Ishikawa (cell line): Measurements from ENCODE around the gene RNF150.

Source experiments
- CEBPB ChIP-seq: IDR thresholded peaks from 2 replicates; pipeline ENCODE4 v1.6.1; 2012
- CREB1 ChIP-seq: IDR thresholded peaks from 2 replicates; pipeline ENCODE4 v1.6.1; 2012; ENCODE audit warnings: low read depth
- EGR1 ChIP-seq: IDR thresholded peaks from 2 replicates; pipeline ENCODE4 v1.6.1; 2012
- EP300 ChIP-seq: IDR thresholded peaks from 2 replicates; pipeline ENCODE4 v1.6.1; 2012; ENCODE audit warnings: borderline replicate concordance
- FOXM1 ChIP-seq: IDR thresholded peaks from 2 replicates; pipeline ENCODE4 v1.6.1; 2012; ENCODE audit warnings: low read depth, borderline replicate concordance
- NFIC ChIP-seq: IDR thresholded peaks from 2 replicates; pipeline ENCODE4 v1.6.1; 2012
- RAD21 ChIP-seq: IDR thresholded peaks from 2 replicates; pipeline ENCODE4 v1.6.1; 2012; ENCODE audit warnings: low read depth
- TAF1 ChIP-seq: IDR thresholded peaks from 2 replicates; pipeline ENCODE4 v1.6.1; 2012; ENCODE audit warnings: low read depth, mild to moderate bottlenecking
- TCF12 ChIP-seq: IDR thresholded peaks from 2 replicates; pipeline ENCODE4 v1.6.1; 2012; ENCODE audit warnings: low read depth
- TEAD4 ChIP-seq: IDR thresholded peaks from 2 replicates; pipeline ENCODE4 v1.6.1; 2012
- YY1 ChIP-seq: IDR thresholded peaks from 2 replicates; pipeline ENCODE4 v1.6.1; 2012; ENCODE audit warnings: low read depth
- ZBTB7A ChIP-seq: IDR thresholded peaks from 2 replicates; pipeline ENCODE4 v1.6.1; 2012; ENCODE audit warnings: low read depth
- TF ChIP-seq, protein P1 (sequence below): IDR thresholded peaks from 2 replicates; pipeline ENCODE4 v1.6.1; 2012
- TF ChIP-seq, protein P2 (sequence below): IDR thresholded peaks from 2 replicates; pipeline ENCODE4 v1.6.1; 2012
- TF ChIP-seq, protein P3 (sequence below): IDR thresholded peaks from 2 replicates; pipeline ENCODE4 v1.6.1; 2012; ENCODE audit warnings: low read depth, mild to moderate bottlenecking

The RNF150 gene

DNA sequence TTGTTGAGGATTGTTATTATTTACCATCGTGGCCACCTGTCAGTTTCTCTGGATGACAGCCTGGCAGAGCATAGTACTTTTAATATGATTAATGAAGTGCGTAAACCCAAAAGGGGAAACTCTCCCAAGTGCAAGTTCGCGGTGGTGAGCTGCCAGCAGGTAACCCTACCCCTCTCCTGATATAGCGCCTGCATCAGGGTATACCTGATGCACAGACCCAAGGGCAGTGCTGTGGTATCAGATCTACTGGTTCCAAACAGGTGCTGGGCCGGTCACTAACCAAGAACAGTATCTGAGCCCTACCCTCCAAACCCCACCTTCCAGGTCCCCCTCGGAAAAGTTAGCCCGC lies 1.6 kb downstream of the RNF150 start:
- TF ChIP-seq TCF12 (no peak), TAF1 (no peak), FOXM1 (no peak), CREB1 (no peak), YY1 (no peak), ZBTB7A (no peak), EP300 (no peak), RAD21 (no peak), EGR1 (no peak), CEBPB (no peak)
- TF ChIP-seq, protein P1, sequence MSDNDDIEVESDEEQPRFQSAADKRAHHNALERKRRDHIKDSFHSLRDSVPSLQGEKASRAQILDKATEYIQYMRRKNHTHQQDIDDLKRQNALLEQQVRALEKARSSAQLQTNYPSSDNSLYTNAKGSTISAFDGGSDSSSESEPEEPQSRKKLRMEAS: no peak
- TF ChIP-seq, protein P2, sequence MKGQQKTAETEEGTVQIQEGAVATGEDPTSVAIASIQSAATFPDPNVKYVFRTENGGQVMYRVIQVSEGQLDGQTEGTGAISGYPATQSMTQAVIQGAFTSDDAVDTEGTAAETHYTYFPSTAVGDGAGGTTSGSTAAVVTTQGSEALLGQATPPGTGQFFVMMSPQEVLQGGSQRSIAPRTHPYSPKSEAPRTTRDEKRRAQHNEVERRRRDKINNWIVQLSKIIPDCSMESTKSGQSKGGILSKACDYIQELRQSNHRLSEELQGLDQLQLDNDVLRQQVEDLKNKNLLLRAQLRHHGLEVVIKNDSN: no peak
- TF ChIP-seq, protein P3, sequence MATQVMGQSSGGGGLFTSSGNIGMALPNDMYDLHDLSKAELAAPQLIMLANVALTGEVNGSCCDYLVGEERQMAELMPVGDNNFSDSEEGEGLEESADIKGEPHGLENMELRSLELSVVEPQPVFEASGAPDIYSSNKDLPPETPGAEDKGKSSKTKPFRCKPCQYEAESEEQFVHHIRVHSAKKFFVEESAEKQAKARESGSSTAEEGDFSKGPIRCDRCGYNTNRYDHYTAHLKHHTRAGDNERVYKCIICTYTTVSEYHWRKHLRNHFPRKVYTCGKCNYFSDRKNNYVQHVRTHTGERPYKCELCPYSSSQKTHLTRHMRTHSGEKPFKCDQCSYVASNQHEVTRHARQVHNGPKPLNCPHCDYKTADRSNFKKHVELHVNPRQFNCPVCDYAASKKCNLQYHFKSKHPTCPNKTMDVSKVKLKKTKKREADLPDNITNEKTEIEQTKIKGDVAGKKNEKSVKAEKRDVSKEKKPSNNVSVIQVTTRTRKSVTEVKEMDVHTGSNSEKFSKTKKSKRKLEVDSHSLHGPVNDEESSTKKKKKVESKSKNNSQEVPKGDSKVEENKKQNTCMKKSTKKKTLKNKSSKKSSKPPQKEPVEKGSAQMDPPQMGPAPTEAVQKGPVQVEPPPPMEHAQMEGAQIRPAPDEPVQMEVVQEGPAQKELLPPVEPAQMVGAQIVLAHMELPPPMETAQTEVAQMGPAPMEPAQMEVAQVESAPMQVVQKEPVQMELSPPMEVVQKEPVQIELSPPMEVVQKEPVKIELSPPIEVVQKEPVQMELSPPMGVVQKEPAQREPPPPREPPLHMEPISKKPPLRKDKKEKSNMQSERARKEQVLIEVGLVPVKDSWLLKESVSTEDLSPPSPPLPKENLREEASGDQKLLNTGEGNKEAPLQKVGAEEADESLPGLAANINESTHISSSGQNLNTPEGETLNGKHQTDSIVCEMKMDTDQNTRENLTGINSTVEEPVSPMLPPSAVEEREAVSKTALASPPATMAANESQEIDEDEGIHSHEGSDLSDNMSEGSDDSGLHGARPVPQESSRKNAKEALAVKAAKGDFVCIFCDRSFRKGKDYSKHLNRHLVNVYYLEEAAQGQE: no peak

DNA sequence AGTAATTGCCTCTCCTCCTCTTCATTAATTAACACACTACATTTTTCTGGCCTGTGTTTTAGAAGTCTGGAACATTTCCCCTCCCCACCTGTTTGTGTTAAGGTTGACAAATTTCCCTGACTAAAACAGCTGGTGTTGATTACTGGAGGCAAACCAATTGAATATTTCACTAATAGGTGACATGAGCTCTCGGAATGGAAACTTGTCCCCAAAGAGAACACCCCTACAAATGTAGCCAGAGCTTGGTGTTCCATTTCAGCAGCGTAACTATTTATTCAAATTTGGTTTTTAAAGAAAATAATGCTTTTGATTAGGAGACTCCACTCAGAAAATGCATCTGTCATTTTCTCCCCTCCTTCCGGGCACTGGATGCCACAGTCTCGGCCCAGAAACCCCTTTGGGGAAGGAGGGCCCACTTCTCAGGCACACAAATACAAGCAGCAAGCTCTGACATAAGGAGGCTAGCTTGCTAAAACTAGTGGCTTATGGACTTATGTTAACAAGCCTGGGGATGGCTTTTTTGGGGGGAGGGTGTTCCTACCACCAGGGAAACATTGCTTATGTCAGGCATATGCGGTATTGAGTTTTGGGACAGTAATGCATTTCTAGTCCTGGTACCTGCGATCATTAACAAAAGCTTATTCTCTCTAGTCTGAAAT lies 2.2 kb downstream of the RNF150 start:
- TF ChIP-seq, protein P1: no peak
- TF ChIP-seq EP300 (no peak), RAD21 (no peak), TCF12 (no peak), EGR1 (no peak), CEBPB (no peak), CREB1 (no peak), FOXM1 (no peak), YY1 (no peak), TEAD4 (no peak), NFIC (no peak), ZBTB7A (no peak), TAF1 (no peak)
- TF ChIP-seq, protein P2: no peak
- TF ChIP-seq, protein P3: no peak

DNA sequence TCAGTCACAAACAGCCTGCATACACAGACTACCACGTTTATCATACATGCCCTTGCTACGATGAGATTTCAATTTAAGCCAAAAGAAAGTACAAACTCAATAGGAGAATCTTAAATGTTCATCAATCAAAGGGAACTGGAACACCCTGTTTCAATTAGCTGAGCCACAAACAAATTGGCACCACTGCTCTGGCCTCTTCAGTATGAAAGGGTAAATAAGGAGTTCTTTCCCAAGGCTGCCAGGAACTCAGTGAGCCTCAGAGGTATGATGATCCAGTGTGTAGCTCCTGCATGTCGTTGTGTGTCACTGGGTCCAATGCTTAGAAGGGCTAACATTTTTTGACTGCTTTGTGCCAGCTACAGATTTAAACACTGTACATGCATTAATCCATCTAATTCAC lies 5.4 kb downstream of the RNF150 start:
- TF ChIP-seq EGR1: no peak
- no peak for TF ChIP-seq YY1
- no peak for TF ChIP-seq CEBPB
- TF ChIP-seq RAD21: no peak
- TF ChIP-seq, protein P3: no peak
- TF ChIP-seq ZBTB7A: no peak
- TF ChIP-seq, protein P1: no peak
- no peak for TF ChIP-seq NFIC
- TF ChIP-seq, protein P2: no peak
- TF ChIP-seq TAF1: no peak
- TF ChIP-seq EP300: no peak
- TF ChIP-seq CREB1: no peak
- TF ChIP-seq TEAD4: no peak
- TF ChIP-seq FOXM1: no peak
- no peak for TF ChIP-seq TCF12
